Breast epithelium (tissue), 3 donors: Measurements from ENCODE around the gene CCDC170.

ENCODE experiments used
- POLR2A ChIP-seq: fragments of 450-650 bp; IDR thresholded peaks from one replicate; pipeline ENCODE4 v1.6.1; 2016; ENCODE audit warnings: antibody characterized with exemption, mild to moderate bottlenecking, moderate library complexity
- TF ChIP-seq, protein P1 (sequence below), 3 donors: fragments of 450-650 bp; IDR thresholded peaks; one replicate each; pipeline ENCODE4 v1.5.1; 2016 to 2017; ENCODE audit warnings: antibody characterized with exemption in 3 of 3, mild to moderate bottlenecking in 3 of 3, moderate library complexity in 3 of 3

DNA sequence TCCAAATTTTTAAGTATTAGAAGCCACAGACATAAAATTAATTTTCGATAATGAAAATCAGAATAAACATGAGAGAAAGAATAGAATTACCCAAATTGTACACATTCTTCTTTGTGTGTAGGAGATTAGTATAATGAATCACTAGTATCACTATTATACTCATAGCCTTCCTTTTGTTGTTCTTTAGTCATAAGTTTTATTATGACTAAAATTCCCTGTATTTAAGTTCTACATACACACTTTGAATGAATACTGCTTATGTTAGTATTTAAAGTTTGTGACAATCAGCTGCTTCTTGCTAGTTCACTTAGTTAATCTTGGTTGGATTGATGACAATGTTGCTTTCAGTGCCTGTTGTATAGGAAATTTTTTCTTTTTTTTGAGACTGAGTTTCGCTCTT is 72.7 kb downstream of the CCDC170 start:
- TF ChIP-seq, protein P1, sequence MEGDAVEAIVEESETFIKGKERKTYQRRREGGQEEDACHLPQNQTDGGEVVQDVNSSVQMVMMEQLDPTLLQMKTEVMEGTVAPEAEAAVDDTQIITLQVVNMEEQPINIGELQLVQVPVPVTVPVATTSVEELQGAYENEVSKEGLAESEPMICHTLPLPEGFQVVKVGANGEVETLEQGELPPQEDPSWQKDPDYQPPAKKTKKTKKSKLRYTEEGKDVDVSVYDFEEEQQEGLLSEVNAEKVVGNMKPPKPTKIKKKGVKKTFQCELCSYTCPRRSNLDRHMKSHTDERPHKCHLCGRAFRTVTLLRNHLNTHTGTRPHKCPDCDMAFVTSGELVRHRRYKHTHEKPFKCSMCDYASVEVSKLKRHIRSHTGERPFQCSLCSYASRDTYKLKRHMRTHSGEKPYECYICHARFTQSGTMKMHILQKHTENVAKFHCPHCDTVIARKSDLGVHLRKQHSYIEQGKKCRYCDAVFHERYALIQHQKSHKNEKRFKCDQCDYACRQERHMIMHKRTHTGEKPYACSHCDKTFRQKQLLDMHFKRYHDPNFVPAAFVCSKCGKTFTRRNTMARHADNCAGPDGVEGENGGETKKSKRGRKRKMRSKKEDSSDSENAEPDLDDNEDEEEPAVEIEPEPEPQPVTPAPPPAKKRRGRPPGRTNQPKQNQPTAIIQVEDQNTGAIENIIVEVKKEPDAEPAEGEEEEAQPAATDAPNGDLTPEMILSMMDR (IDR thresholded peaks at IDR 0.05) = no peak
- no peak for TF ChIP-seq POLR2A
